ENCODE measurements around the gene BMPER. TPM values are rescaled to one million over a fixed set of nuclear protein-coding genes. Genes with fewer than 3 reads are reported as not detected.

Gene BMPER
- total and polyA plus RNA-seq, 7 experiments from 2014 or later = 0.37 to 0.81 (median 0.44) TPM; not detected in 4

DNA sequence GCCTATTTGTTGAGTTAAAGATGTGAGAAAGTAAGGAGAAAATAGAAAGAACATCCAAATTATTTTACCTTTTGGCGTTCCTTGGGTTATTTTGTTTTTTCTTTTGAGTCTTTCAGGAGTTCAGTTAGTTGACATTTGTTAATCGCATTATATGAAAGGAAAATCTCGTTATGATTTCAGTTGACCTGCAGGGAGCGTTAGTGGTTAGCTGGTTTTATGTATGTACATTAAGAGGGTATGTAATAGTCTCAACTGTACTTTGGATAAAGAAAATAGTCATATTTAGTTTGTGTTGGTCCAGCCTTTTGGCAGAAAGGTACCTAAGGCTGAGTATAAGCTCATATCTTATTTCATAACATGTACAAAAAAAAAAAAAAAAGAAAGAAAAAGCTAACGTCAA, 4.0 kb downstream of the BMPER start:
- Mint-ChIP-seq H3K9me3 (no peaks in the 10 kb centered on the region), H3K27ac (no peak overlapping the region), H3K4me3 (no peak overlapping the region), H3K4me1 (peaks cover under 1 to 6% (median 4%) of the 10 kb centered on the region in 7 donors), H3K27me3 (peaks cover 34 to 66% (median 53%) of the 10 kb centered on the region in 5 donors), H3K36me3 (no peaks in the 10 kb centered on the region)
- intact Hi-C loops (cut with micrococcal nuclease) = no loop called here
- ATAC-seq (no peak), DNase-seq (no peak)
- H3K9me3 ChIP-seq (ENCODE audit: control insufficient read depth in 2 of 3, low read length in 3 of 3) = no peaks in the 10 kb centered on the region
- ChIA-PET POLR2A (interaction anchor here (0.6 kb wide), 1 partner anchor 702 kb away, joined by 4 read pairs; no protein-coding TSS in a partner anchor), CTCF (interaction anchor here (2.3 kb wide), 1 partner anchor 24 kb away, joined by 6 read pairs; no protein-coding TSS in a partner anchor)
- no peaks in the 10 kb centered on the region for H3K27me3 ChIP-seq (ENCODE audit: control insufficient read depth in 2 of 2, insufficient read depth in 2 of 2, low read length in 2 of 2)
- no peaks in the 10 kb centered on the region for H3K36me3 ChIP-seq (ENCODE audit: control insufficient read depth in 2 of 3, insufficient read depth in 3 of 3, low read length in 3 of 3)
- no peak overlapping the region for H3K4me3 ChIP-seq (ENCODE audit: low read length)
- H3K4me1 ChIP-seq (ENCODE audit: control insufficient read depth in 2 of 2, insufficient read depth in 2 of 2, low read length in 2 of 2) = no peaks in the 10 kb centered on the region
- no peak overlapping the region for H3K27ac ChIP-seq (ENCODE audit: low read depth, low read length)

DNA sequence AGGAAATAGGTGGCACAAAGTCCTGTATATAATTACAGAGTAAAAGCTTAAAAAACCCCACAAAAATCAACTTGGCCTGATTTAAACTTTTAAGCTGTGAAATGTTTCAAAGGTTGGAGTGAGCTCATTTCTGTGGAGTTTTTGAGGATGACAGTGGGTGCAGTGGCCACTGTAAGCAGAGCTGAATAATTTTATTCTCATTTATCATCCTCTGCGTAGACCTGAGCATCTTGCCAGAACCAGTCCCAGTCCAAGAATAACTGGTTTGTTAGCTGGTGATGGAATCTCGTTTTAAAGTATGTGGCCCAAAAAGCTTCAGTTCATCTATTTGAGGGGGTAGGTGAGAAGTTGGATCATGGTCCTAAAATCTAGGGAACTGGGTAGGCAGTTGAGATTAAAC, 4.4 kb downstream of the BMPER start:
- no peaks in the 10 kb centered on the region for H3K9me3 ChIP-seq (ENCODE audit: control insufficient read depth in 2 of 3, low read length in 3 of 3)
- no peak overlapping the region for H3K4me3 ChIP-seq (ENCODE audit: low read length)
- Mint-ChIP-seq H3K27me3 (peaks cover 31 to 69% (median 54%) of the 10 kb centered on the region in 5 donors), H3K4me1 (peaks cover 0 to 6% (median 4%) of the 10 kb centered on the region in 7 donors), H3K9me3 (no peaks in the 10 kb centered on the region), H3K4me3 (no peak overlapping the region), H3K27ac (no peak overlapping the region), H3K36me3 (no peaks in the 10 kb centered on the region)
- no peaks in the 10 kb centered on the region for H3K4me1 ChIP-seq (ENCODE audit: control insufficient read depth in 2 of 2, insufficient read depth in 2 of 2, low read length in 2 of 2)
- CTCF ChIA-PET = interaction anchor here (0.6 to 2.3 kb wide), 2 partner anchors 23 to 73 kb away, joined by 6 read pairs; no protein-coding TSS in a partner anchor
- H3K27ac ChIP-seq (ENCODE audit: low read depth, low read length) = no peak overlapping the region
- H3K36me3 ChIP-seq (ENCODE audit: control insufficient read depth in 2 of 3, insufficient read depth in 3 of 3, low read length in 3 of 3) = no peaks in the 10 kb centered on the region
- POLR2A ChIA-PET = interaction anchor here (0.6 kb wide), 1 partner anchor 702 kb away, joined by 4 read pairs; no protein-coding TSS in a partner anchor
- H3K27me3 ChIP-seq (ENCODE audit: control insufficient read depth in 2 of 2, insufficient read depth in 2 of 2, low read length in 2 of 2) = no peaks in the 10 kb centered on the region
- DNase-seq (no peak), ATAC-seq (no peak)
- intact Hi-C loops (cut with micrococcal nuclease) = no loop called here

DNA sequence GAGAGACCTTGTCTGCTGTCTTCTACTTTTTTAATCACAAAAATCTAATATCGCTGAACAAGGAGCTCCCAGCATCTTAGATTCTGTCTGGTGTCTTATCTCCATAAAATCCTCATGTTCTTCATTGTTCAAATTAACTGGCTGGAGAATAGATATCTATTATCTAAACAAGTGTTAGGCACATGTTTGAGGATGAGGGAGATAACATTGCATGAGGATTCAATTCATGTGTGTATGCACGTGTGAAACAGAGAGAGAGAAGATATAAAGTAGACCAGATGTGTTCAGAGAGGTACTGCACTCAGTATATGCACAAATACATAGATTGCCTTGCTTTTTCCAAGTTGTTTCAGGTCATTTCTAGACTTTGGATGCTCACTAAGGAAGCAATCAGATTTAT, 5.4 kb downstream of the BMPER start:
- Histone ChIP-seq H3K27me3 (ENCODE audit: control insufficient read depth in 2 of 2, insufficient read depth in 2 of 2, low read length in 2 of 2) (no peaks in the 10 kb centered on the region), H3K9me3 (ENCODE audit: control insufficient read depth in 2 of 3, low read length in 3 of 3) (no peaks in the 10 kb centered on the region), H3K4me1 (ENCODE audit: control insufficient read depth in 2 of 2, insufficient read depth in 2 of 2, low read length in 2 of 2) (no peaks in the 10 kb centered on the region), H3K4me3 (ENCODE audit: low read length) (no peak overlapping the region), H3K27ac (ENCODE audit: low read depth, low read length) (no peak overlapping the region), H3K36me3 (ENCODE audit: control insufficient read depth in 2 of 3, insufficient read depth in 3 of 3, low read length in 3 of 3) (no peaks in the 10 kb centered on the region)
- H3K27ac Mint-ChIP-seq = no peak overlapping the region
- CTCF ChIA-PET = interaction anchor here (0.9 kb wide), 1 partner anchor 1146 kb away, joined by 3 read pairs; no protein-coding TSS in a partner anchor
- POLR2A ChIA-PET = no interaction called here
- no peaks in the 10 kb centered on the region for H3K9me3 Mint-ChIP-seq
- peaks cover 29 to 66% (median 50%) of the 10 kb centered on the region in 5 donors for H3K27me3 Mint-ChIP-seq
- intact Hi-C loops (cut with micrococcal nuclease) = no loop called here
- no peak overlapping the region for H3K4me3 Mint-ChIP-seq
- ATAC-seq (no peak), DNase-seq (no peak)
- no peaks in the 10 kb centered on the region for H3K36me3 Mint-ChIP-seq
- peaks cover 0 to 6% (median 3%) of the 10 kb centered on the region in 7 donors for H3K4me1 Mint-ChIP-seq

GRCh38 chr7:33916357-33917081, 11.2 kb downstream of the BMPER start:
- Histone ChIP-seq H3K4me3 (ENCODE audit: low read length) (no peak overlapping the region), H3K27ac (ENCODE audit: low read depth, low read length) (no peak overlapping the region), H3K4me1 (ENCODE audit: control insufficient read depth in 2 of 2, insufficient read depth in 2 of 2, low read length in 2 of 2) (no peaks in the 10 kb centered on the region), H3K27me3 (ENCODE audit: control insufficient read depth in 2 of 2, insufficient read depth in 2 of 2, low read length in 2 of 2) (no peaks in the 10 kb centered on the region), H3K9me3 (ENCODE audit: control insufficient read depth in 2 of 3, low read length in 3 of 3) (no peaks in the 10 kb centered on the region), H3K36me3 (ENCODE audit: control insufficient read depth in 2 of 3, insufficient read depth in 3 of 3, low read length in 3 of 3) (no peaks in the 10 kb centered on the region)
- H3K27me3 Mint-ChIP-seq = peaks cover 0 to 40% (median 21%) of the 10 kb centered on the region in 5 donors
- no peak overlapping the region for H3K4me3 Mint-ChIP-seq
- DNase-seq = no peak
- H3K36me3 Mint-ChIP-seq = no peaks in the 10 kb centered on the region
- no peaks in the 10 kb centered on the region for H3K9me3 Mint-ChIP-seq
- ChIA-PET CTCF (no interaction called here), POLR2A (no interaction called here)
- intact Hi-C loops (cut with micrococcal nuclease) = no loop called here
- H3K4me1 Mint-ChIP-seq = no peaks in the 10 kb centered on the region
- H3K27ac Mint-ChIP-seq = no peak overlapping the region
- no peak for ATAC-seq

DNA sequence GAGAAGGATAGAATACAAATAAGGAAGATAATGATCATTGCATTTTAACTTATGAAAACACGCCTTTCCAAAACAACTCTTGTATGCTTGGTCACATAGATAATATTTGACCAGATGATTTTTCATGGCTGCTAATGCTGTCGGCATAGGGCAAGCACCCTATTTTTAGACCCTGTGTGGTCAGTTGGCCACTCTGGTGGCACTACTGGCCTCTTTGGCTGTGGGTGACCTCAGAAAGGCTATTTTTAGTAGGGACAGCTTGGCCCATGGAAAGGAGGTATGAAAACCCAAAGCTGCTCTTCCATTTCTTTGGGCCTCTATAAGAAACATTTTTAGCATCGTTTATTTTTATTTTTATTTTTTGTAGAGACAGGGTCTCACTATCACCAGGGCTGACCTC, 12.3 kb downstream of the BMPER start:
- Mint-ChIP-seq H3K27ac (no peak overlapping the region), H3K4me1 (no peaks in the 10 kb centered on the region), H3K9me3 (no peaks in the 10 kb centered on the region), H3K4me3 (no peak overlapping the region), H3K36me3 (no peaks in the 10 kb centered on the region), H3K27me3 (peaks cover 0 to 38% (median 26%) of the 10 kb centered on the region in 5 donors)
- intact Hi-C loops (cut with micrococcal nuclease) = no loop called here
- ATAC-seq (no peak), DNase-seq (no peak)
- Histone ChIP-seq H3K36me3 (ENCODE audit: control insufficient read depth in 2 of 3, insufficient read depth in 3 of 3, low read length in 3 of 3) (no peaks in the 10 kb centered on the region), H3K4me3 (ENCODE audit: low read length) (no peak overlapping the region), H3K9me3 (ENCODE audit: control insufficient read depth in 2 of 3, low read length in 3 of 3) (no peaks in the 10 kb centered on the region), H3K27me3 (ENCODE audit: control insufficient read depth in 2 of 2, insufficient read depth in 2 of 2, low read length in 2 of 2) (no peaks in the 10 kb centered on the region), H3K4me1 (ENCODE audit: control insufficient read depth in 2 of 2, insufficient read depth in 2 of 2, low read length in 2 of 2) (no peaks in the 10 kb centered on the region), H3K27ac (ENCODE audit: low read depth, low read length) (no peak overlapping the region)
- POLR2A ChIA-PET = no interaction called here
- CTCF ChIA-PET = no interaction called here

DNA sequence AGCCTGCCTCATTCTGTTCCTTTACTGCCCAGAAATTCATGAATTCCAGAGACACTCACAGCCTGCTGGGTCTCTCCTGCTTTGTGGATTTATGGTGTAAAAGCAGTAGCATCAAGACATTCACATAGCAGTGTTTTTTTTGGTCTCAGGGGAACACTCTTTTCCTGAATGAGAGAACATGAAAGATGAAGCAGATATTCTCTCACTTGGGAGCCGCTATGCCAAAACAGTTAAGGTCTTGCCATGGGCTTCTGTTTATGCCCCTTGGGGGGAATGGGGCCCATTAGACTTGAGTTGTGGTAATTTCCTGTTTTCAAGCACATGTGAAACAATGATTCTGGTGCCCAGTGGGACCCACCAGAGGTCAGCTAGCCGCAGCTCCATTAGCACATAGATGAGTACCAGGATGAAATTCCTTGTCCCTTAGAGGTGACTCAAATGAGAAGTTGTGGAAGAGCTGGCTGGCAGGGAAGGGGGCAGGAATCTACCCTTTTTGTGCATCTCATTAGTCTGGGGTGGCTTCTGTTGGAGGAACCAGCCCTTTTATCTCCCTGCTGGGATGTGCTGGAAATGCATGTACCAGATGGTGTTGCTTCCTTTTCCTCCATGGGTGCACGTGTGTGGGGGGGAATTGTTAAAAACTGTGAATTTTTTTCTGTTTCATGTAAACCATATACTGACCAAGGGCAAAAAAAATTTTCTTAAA, 13.3 kb downstream of the BMPER start:
- Mint-ChIP-seq H3K27me3 (peaks cover 0 to 35% (median 24%) of the 10 kb centered on the region in 5 donors), H3K36me3 (no peaks in the 10 kb centered on the region), H3K27ac (no peak overlapping the region), H3K9me3 (no peaks in the 10 kb centered on the region), H3K4me1 (no peaks in the 10 kb centered on the region), H3K4me3 (no peak overlapping the region)
- Histone ChIP-seq H3K9me3 (ENCODE audit: control insufficient read depth in 2 of 3, low read length in 3 of 3) (no peaks in the 10 kb centered on the region), H3K36me3 (ENCODE audit: control insufficient read depth in 2 of 3, insufficient read depth in 3 of 3, low read length in 3 of 3) (no peaks in the 10 kb centered on the region), H3K27ac (ENCODE audit: low read depth, low read length) (no peak overlapping the region), H3K4me3 (ENCODE audit: low read length) (no peak overlapping the region), H3K4me1 (ENCODE audit: control insufficient read depth in 2 of 2, insufficient read depth in 2 of 2, low read length in 2 of 2) (no peaks in the 10 kb centered on the region), H3K27me3 (ENCODE audit: control insufficient read depth in 2 of 2, insufficient read depth in 2 of 2, low read length in 2 of 2) (no peaks in the 10 kb centered on the region)
- ATAC-seq (no peak), DNase-seq (no peak)
- ChIA-PET CTCF (no interaction called here), POLR2A (no interaction called here)
- intact Hi-C loops (cut with micrococcal nuclease) = no loop called here

All from naive thymus-derived CD4-positive, alpha-beta T cell (primary cell).